ENCODE results near the gene ELP2.
A peak's percentile ranks its signal among the peaks of the same experiment; 100 is the strongest.
"Not testable (repeated sequence)": the region's sequence is repeated elsewhere in the genome, so short reads cannot be mapped to it uniquely, and the experiment has no call there.

The ELP2 gene

DNA sequence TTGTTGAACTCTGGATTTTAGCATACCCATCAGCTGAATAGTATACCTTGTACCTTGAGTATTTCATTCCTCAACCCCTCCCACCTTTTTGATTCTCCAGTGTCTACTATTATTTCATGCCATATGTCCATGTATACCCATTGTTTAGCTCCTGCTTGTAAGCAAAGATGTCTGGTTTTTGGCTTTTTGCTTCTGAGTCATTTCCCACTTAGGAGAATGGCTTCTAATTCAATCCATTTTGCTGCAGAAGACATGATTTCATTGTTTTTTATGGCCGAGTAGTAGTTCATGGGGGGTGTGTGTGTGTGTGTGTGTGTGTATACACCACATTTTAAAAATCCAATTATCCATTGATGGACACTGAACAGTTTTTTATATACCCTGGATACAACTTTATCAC lies 33.3 kb downstream of the ELP2 start:
- TF ChIP-seq CTCF (IDR thresholded peaks at IDR 0.05; ENCODE audit: low read depth, low read length, missing control alignments) = no peak
- no peak overlapping the region for H3K4me3 ChIP-seq (ENCODE audit: low read depth, low read length)
- in situ Hi-C loops (cut with HindIII; ENCODE audit: low sequenced_read_pairs) = no loop called here
- DNase-seq (ENCODE audit: low read depth) = no peak

DNA sequence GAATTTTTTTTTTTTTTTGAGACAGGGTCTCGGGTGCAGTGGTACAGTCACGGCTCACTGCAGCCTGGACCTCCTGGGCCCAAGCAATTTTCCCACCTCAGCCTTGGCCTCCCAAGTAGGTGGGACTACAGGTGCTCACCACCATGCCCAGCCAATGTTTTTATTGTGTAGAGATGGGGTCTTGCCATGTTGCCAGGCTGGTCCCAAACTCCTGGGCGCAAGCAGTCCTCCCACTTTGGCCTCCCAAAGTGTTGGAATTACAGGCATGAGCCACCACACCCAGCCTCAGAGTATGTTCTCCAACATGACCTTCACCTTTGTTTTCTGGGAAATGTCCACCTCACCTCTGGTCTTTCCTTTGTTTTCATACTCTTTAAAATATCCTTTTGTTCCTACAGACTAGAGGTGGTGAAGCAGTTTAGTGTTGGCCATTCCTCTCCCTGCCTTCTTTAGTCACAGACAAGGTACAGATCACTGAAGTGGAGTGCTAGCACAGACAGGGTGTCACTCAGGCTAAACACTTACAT lies 38.1 kb downstream of the ELP2 start:
- no peak for TF ChIP-seq CTCF (IDR thresholded peaks at IDR 0.05; ENCODE audit: low read depth, low read length, missing control alignments)
- no peak overlapping the region for H3K4me3 ChIP-seq (ENCODE audit: low read depth, low read length)
- in situ Hi-C loops (cut with HindIII; ENCODE audit: low sequenced_read_pairs) = no loop called here
- no peak for DNase-seq (ENCODE audit: low read depth)

DNA sequence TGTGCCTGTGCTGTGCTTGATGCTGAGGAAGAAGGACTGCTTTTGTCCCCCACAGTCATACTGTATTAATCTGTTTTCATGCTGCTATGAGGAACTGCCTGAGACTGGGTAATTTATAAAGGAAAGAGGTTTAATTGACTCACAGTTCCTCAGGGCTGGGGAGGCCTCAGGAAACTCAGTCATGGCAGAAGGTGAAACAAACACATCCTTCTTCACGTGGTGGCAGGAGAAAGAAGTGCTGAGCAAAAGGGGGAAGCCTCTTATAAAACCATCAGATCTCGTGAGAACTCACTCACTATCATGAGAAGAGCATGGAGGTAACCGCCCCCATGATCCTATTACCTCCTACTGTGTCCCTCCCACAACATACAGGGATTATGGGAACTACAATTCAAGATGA lies 38.6 kb downstream of the ELP2 start:
- DNase-seq (ENCODE audit: low read depth); in situ Hi-C loops (cut with HindIII; ENCODE audit: low sequenced_read_pairs): not testable (repeated sequence)

DNA sequence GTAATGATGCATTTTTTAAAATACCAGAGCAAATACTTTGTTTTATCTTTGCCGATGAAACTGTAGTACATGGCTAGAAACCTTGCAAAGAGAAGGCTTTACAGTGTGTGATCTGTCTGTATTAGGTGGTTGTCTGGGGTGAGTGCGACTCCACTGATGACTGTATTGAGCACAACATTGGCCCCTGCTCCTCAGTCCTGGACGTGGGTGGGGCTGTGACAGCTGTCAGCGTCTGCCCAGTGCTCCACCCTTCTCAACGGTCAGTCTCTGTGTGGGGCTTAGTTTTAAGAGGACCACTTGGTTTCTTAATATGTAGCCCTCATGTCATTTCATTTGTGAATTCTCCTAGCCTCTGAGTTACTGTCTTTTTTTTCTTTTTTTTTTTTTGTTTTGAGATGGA lies 40.2 kb downstream of the ELP2 start:
- in situ Hi-C loops (cut with HindIII; ENCODE audit: low sequenced_read_pairs) = no loop called here
- H3K4me3 ChIP-seq (ENCODE audit: low read depth, low read length) = no peak overlapping the region
- no peak for TF ChIP-seq CTCF (IDR thresholded peaks at IDR 0.05; ENCODE audit: low read depth, low read length, missing control alignments)
- DNase-seq (ENCODE audit: low read depth) = no peak

More for the DNA sequence above, 38.6 kb downstream of the ELP2 start:
- H3K4me3 ChIP-seq (ENCODE audit: low read depth, low read length) = not testable (repeated sequence)

DNA sequence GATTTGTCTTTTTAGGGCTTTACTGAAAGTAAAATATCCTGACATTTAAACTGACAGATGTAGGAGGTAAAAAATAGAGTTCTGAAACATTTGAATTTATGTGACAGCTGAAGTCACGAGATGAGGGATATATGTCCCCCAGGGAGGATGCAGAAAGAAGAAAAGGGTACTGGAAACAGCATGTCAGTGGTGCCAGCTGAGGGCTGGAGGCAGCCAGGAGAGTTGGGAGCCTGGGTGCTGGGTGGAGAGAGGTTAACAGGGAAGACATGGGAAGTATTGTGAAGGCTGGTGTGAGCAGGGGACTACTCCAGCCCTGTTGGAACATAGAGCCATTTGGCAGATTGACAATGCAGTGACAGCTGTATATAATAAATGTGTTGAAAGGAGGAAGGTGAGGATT lies 45.8 kb downstream of the ELP2 start:
- DNase-seq (ENCODE audit: low read depth) = no peak
- no peak overlapping the region for H3K4me3 ChIP-seq (ENCODE audit: low read depth, low read length)
- in situ Hi-C loops (cut with HindIII; ENCODE audit: low sequenced_read_pairs) = no loop called here
- TF ChIP-seq CTCF (IDR thresholded peaks at IDR 0.05; ENCODE audit: low read depth, low read length, missing control alignments) = no peak

- TF ChIP-seq CTCF (IDR thresholded peaks at IDR 0.05; ENCODE audit: low read depth, low read length, missing control alignments) = no peak
- in situ Hi-C loops (cut with HindIII; ENCODE audit: low sequenced_read_pairs) = no loop called here
- no peak for DNase-seq (ENCODE audit: low read depth)
- H3K4me3 ChIP-seq (ENCODE audit: low read depth, low read length) = no peak overlapping the region
These were observed 46.5 kb downstream of the ELP2 start for GRCh38 chr18:36176177-36176584.

DNA sequence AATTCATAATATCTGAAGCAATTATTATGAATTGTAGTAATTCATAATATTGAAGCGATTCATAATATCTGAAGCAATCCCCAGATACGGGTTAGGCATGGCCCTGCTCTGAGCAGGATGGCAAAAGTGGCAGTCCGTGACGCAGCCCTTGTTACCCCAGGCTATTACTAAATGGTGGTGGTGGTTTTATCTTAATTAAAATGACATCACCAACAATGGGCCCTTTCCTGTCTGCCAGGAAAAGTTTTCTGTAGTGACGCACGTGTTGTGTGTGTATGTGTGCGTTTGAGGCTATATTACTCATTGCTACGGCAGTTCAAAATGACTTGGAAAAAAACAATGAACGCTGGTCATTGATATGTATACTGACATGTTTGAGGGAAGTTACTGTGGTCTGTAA lies 47.0 kb downstream of the ELP2 start:
- no peak overlapping the region for H3K4me3 ChIP-seq (ENCODE audit: low read depth, low read length)
- in situ Hi-C loops (cut with HindIII; ENCODE audit: low sequenced_read_pairs) = no loop called here
- peak; percentile 42 for DNase-seq (ENCODE audit: low read depth)
- TF ChIP-seq CTCF (IDR thresholded peaks at IDR 0.05; ENCODE audit: low read depth, low read length, missing control alignments) = no peak
